GM21515 (cell line): ENCODE measurements around the gene TACC2.

ENCODE experiments used
- ATAC-seq: cut with Tn5 transposase; IDR thresholded peaks from one replicate; pipeline ENCODE4 v1.9.1; 2021; ENCODE audit not compliant: unreplicated experiment

TACC2 gene

DNA sequence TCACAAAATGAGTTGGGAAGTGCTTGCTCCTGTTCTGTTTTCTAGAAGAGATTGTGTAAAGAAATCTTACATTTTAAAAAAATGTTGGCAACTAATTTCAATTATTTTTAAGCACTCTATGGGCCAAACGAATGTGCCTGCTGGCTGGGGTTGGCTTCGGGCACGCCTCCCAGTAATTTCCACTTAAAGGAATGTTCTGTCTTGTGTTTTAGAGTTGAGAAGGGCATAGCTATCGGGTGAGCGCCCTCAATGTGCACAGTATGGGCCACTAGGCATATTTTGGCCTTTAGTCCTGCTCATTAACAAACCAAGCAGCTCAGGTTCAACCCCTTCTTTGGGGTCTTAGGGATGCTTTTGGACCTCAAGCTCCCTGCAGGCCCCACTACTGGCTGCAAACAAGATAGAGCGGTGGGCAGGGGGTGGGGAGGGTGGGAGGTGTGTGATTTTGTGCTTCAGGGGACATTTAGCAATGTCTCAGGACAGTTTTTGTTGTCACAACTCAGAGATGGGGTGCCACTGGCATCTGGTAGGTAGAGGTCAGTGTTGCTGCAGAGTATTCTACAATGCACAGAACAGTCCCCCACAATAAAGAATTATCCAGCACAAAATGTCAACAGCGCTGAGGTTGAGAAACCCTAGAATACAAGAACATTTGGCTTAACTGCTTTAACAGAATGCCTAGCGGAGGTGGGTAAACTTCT, 40.7 kb downstream of the TACC2 start:
- ATAC-seq = no peak

GRCh38 chr10:122030200-122030552, 41.2 kb downstream of the TACC2 start:
- no peak for ATAC-seq

- ATAC-seq = no peak
Observed at GRCh38 chr10:122033224-122033926, 44.4 kb downstream of the TACC2 start.

GRCh38 chr10:122034149-122034756, 45.3 kb downstream of the TACC2 start:
- no peak for ATAC-seq

DNA sequence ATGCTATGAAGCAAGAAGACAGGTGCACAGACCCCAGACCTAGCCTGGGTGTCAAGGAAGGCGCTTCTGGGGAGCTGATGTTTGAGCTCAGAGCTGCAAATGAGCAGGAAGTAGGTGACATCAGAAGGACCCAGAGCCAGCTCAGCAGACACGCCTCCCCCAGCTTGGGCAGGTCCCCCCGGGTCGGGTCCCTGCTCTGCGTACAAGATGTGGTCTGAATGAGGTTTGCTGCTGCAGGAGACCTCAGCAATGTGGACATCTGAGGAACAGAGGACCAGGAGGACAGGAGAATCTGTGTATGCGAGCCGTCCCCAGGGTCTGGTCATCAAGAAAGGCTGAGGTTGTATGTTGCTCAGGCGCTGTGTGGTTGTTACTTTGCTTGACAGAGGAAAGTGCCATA, 51.8 kb downstream of the TACC2 start:
- no peak for ATAC-seq

DNA sequence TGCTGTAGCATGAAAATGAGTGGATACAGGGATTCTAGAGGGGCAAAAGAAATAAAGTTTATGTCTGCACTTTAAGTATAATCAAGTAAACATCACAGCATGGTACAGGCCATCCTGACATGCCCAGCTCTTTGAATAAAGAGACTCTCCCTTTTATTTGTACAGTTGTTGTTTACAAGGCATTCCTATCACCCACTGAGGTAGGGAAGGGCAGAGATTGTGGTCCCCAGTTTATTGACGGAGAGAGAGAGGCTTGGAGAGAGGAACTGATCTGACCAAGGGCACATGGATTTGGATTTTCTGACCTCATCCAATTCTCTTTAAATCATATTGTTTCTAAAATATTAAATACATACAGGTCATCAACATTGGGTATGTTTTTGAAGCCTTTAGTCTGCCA, 53.9 kb downstream of the TACC2 start:
- ATAC-seq = no peak

- ATAC-seq = no peak
Observed at GRCh38 chr10:122044045-122044661, 55.2 kb downstream of the TACC2 start.

DNA sequence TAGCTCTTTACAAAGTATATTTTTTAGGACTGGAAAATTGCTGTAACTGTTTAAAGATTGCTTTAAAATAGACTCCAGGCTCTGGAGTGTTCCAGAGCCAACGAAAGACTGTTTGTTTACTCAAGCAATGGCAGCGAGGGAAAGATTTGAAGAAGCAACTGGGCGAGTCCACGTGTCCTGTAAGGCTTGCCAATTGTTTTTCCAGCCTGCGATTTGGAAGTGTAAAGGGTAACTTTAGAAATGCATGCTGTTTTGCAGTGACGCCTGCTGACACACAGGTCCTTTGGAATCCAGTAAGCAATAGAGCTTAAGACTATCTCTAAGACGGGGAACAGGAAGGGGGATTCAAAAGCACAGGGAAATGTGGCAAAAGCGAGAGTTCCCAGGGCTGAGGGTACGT, 55.8 kb downstream of the TACC2 start:
- no peak for ATAC-seq

GRCh38 chr10:122045212-122045611, 56.2 kb downstream of the TACC2 start:
- ATAC-seq = no peak

GRCh38 chr10:122047560-122047959, 58.6 kb downstream of the TACC2 start:
- ATAC-seq = no peak

- no peak for ATAC-seq
Observed at GRCh38 chr10:122049076-122049475, 60.1 kb downstream of the TACC2 start.

DNA sequence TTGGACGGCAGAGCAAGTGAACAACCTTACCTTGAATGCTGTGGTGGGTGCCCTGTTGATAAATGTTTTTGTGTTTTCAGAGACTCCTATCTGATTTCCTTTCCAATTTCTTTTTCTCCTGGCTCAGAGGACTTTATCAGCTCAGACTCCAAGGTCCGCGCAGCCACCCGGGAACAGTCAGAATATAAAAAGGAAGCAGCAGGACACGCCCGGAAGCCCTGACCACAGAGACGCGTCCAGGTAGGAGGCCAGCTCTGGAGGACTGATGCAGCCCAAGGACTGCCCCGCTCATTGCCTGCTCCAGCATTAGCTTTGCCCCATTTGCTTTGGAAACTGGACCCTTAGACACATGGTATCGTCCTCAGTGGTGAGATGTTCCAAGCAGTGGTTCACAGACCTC, 61.3 kb downstream of the TACC2 start:
- no peak for ATAC-seq

DNA sequence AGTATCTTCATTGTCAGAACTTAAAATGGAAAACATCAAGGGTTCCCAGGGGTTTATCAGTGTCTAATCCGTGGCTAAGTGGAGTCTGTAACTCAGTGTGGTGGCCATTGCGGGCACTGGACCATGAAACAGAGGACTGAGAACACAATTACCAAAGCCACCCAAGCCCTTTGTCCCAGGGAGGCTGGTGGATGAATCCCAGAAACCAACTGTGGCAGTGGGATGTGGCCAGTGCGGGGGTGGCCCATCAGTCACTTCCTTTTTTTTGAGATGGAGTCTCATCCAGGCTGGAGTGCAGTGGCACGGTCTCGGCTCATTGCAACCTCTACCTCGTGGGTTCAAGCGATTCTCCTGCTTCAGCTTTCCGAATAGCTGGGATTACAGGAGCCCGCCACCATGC, 61.8 kb downstream of the TACC2 start:
- ATAC-seq = no peak

DNA sequence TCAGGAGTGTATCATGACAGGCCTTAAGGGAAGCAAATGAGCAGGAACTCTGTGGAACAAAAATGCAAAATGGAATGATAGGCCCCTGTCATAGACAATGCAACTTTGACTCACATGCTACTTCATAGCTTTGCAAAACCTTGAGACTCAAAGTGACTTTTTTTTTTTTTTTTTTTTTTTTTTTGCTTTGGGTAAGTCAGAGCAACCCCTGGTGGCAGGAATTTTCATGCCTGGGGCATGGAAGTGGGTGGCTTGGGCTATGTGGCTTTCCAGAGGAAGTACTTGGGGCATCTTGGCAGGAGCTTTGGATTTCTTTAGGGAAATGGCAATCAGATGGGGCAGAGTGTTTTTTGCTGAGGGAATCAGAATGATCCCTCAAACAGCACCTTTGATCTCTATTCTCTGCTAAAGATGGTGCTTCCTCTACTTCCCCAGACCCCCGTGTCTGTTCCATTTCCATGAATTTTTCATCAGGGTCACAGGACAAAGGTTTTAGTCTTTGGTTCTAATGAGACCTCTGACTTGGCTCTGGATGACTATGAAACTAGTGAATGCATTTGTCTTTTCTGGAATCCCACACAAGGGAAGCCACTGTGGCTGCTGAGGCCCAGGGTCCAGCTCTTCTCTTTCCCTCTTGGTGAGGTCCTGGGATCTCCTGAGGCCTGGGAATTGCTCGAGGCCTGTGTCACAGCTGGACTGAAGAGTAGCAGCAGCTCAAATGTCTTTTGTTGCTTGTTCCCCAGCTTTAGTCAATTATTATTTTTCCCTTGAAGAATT, 62.8 kb downstream of the TACC2 start:
- no peak for ATAC-seq

- no peak for ATAC-seq
Observed at GRCh38 chr10:122052701-122053100, 63.7 kb downstream of the TACC2 start.

DNA sequence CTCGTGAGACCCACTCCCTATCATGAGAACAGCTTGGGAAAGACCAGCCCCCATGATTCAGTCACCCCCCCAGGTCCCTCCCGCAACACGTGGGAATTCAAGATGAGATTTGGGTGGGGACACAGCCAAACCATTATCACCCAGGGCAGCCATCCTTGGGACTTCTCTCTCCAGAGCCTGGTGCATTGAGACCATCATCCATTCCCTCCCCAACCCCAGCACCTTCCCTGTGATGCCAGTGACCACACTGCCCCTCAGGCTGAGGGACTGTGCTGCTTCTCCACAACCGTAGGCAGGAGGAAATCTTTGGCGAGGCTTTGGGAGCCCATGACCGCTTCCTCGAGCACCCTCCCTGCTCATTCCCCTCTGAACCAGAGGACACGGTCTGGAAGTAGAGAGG, 64.4 kb downstream of the TACC2 start:
- no peak for ATAC-seq

- no peak for ATAC-seq
Observed at GRCh38 chr10:122054048-122055025, 65.4 kb downstream of the TACC2 start.

GRCh38 chr10:122055252-122055651, 66.3 kb downstream of the TACC2 start:
- no peak for ATAC-seq

DNA sequence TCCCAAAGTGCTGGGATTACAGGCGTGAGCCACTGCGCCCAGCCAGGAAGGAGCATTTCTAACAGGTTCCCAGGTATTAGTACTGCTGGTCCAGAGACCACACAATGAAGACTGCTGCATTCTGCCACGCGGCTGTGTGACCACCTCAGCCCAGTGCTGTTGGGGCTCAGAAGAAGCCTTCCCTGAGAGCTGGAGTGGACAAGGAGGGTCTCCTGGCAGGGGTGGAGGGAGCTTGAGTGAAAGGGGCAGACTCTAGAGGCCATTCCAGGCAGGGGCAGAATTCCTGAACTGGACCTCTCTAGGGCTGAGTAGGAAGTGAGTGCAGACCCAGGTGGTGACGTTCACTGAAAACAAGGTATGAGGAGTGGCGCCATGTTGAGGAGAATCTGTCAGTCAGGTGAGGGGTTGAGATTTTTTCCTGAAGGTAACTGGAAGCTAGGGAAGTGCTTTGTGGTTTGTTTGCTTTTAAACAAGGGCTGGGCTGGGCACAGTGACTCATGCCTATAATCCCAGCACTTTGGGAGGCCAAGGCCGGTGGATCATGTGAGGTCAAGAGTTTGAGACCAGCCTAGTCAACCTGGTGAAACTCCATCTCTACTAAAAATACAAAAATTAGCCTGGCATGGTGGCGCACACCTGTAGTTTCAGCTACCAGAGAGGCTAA, 67.6 kb downstream of the TACC2 start:
- no peak for ATAC-seq
